Stimulated activated CD8-positive, alpha-beta memory T cell treated with anti-CD3 and anti-CD28 coated beads, Interleukin-4, amount 100 ng/mL, for 24 hours (primary cell): ENCODE data around the gene TEKTIP1.
"Not testable (repeated sequence)": the region's sequence is repeated elsewhere in the genome, so short reads cannot be mapped to it uniquely, and the experiment has no call there.

Experiments
- DNase-seq: peaks from one replicate; pipeline ENCODE4 v3.0.0-alpha.2; 2020; ENCODE audit warnings: low read depth

Gene TEKTIP1

GRCh38 chr19:3508121-3508661 lies 30.8 kb upstream of the TEKTIP1 start:
- DNase-seq: not testable (repeated sequence)

- no peak for DNase-seq
Observed at GRCh38 chr19:3508771-3509535, 30.0 kb upstream of the TEKTIP1 start.

DNA sequence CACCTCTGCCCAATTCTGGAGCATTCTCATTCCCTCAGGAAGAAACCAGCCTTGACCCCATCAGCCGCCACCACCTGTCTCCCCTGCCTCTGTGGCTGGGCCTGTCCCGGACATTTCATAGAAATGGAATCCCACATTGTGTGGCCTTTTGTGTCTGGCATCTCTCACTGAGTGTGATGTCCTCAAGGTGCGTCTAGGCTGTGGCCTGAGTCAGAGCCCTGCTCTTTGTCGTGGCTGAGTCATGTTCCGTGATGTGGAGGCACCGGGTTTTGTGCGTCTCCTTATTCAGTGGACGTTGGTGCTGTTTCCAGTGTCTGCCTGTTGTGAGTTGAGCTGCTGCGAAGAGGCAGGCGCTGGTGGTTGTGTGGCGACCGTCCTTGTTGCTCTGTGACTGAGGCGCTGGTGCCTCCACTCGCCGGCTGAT lies 29.4 kb upstream of the TEKTIP1 start:
- DNase-seq: no peak

- DNase-seq: no peak
Observed at GRCh38 chr19:3510727-3511126, 28.2 kb upstream of the TEKTIP1 start.

DNA sequence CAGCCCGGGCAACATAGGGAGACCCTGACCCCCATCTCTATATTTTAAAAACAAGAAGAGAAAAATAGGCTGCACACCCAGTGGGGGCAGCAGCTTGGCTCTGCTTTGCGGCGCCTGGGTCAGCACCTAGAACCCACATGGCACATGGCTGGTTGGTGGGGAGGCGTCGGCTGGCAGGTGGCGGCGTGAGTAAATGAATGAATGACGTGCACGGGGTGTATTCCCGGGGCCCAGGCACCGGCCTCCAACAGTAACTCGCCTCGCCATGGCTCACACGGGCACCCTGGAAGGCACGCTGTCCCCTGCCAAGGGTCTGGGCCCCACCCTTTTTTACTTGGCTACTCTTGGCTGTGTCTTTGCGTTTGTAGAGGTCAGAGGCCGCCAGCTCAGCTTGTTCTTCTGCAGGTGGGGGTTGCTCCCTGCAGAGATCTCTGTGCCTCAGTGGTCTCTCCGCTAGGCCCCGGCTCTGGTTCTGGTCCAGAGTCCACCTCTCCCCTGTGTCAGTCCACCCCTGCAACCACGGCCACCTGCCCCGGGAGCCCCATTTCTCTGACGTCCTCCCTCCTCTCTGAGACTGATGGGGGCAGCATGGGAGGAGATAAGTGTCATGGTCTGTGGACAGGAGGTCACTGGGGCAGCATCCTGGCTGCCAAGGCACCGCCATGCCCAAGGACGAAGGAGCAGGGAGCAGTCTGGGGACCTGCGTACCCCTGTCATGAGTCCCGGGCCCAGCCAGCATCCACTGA lies 27.3 kb upstream of the TEKTIP1 start:
- DNase-seq: no peak

- DNase-seq: no peak
Observed at GRCh38 chr19:3512562-3513228, 26.3 kb upstream of the TEKTIP1 start.

- DNase-seq: no peak
Observed at GRCh38 chr19:3513229-3514140, 25.5 kb upstream of the TEKTIP1 start.

GRCh38 chr19:3514930-3515329 lies 24.0 kb upstream of the TEKTIP1 start:
- no peak for DNase-seq

DNA sequence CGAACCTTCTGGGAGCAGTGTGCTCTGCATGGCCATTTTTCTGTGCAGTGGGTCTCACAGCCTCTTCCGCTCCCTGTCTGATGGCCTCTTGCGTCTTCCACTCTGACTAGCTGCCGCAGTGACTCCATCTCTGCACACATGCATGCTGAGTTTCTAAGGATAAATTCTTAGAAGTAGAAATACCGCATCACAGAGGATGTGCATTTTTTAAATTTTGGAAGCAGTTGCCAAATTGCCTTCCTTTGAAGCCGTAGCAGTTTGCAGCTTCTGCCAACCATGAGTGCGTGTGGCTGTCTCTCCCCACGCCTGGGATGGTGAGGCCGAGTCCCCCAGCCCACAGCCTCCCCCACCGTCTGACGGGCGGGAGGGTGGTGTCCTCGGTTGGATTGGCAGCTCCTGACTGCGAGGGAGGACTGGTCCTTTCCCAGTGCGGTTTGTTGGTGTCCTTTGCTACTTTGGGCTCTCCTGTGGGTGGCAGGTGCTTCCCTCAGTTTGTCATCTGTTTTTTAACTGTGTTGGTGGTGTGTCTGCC lies 23.0 kb upstream of the TEKTIP1 start:
- DNase-seq: no peak

DNA sequence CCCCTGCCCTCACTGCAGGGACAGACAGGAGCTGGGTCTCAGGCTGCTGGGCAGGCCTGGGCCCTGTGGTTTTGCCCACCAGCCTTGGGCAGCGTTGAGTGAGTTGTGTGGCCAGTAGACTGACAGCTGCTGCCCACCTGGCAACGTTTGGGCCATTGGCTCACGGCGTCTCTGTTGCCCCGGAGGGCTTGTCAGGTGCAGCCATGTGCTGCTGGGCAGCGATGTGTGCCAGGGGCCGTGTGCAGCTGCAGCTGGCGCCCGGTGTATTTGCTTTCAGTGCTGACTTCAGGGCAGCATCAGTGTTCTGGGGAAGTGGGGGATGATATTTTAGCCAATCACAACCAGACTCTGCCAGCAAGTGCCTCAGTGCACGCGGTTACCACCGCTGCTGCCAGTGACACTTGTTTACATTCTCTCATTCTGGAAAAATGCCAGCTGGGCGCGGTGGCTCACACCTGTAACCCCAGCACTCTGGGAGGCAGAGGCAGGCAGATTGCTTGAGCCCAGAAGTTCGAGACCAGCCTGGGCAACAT lies 22.2 kb upstream of the TEKTIP1 start:
- DNase-seq: no peak

GRCh38 chr19:3517638-3518037 lies 21.3 kb upstream of the TEKTIP1 start:
- no peak for DNase-seq

DNA sequence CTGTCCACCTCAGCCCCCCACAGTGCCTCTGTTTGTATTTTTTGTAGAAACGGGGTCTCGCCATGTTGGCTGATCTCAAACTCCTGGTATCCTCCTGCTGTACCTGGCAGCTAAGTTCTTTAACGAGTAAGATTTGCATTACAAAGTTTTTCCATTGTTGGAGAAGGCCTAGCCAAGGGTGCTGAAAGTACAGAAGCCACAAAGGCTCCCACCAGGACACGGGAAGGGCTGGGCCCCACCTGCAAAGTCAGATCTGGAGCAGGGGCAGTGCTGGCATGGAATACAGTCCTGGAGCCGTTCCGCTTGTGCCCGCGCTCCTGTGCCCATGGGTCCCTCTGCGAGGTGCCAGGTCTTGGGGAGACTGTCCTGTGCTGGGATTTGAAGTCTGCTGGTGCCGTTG lies 20.7 kb upstream of the TEKTIP1 start:
- no peak for DNase-seq

- no peak for DNase-seq
Observed at GRCh38 chr19:3518659-3519058, 20.3 kb upstream of the TEKTIP1 start.

- DNase-seq: no peak
Observed at GRCh38 chr19:3519126-3519525, 19.8 kb upstream of the TEKTIP1 start.

DNA sequence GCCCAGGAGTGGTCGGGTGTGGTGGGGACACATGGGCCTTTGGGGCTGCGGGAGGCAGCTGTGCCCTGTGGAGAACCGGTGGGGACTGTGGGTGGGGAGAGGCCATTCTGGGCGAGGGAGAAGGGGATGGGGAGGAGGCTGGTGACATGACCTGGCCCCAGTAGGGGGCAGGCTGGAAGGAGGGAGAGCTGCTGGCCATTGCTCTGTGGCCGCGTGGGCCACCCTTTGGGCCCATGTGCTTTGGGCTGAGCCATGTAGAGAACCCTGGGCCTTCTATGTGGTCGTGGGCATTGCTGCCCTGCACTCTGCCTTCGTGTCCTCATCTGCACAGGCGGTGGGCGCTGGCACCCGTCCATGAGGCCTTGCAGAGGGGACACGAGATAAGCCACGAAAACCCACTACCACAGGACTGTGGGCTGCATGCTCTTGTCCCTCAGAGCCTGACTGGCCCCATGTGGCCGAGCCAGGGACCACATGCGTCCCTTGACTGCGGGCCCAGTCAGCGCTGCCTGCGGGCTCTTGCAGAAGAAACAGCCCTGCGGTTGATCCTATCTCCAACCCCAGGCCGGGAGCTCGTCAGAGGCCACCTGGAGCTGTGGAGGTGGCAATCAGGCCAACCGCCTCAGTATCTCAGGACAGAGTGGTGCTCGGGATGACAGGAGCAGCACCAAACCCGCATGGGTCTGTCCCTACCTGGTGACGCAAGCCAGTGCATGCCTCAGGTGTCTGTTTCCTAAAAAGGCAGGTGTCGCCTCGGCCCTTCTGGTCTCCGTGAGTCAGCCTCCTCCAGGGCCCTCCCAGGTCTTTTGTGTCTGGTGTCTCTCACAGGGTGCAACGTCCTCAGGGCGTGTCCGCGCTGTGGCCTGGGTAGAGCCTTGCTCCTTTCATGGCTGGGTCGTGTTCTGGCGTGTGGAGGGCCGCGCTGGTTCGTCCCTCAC lies 18.5 kb upstream of the TEKTIP1 start:
- no peak for DNase-seq

DNA sequence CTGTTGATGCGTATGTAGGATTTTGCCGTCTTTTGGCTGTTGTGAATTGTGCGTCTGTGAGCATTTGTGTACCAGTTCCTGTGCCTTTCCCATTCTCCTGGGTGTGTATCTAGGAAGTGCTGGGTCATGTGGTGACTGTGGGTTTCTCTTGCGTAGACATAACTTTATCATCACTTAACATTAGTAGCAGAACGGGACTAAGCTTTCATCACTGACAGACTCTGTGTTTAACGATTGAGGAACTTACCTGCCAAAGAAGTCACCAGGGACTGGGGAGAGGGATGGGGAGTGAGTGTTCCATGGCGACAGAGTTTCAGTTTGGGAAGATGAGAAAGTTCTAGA lies 17.9 kb upstream of the TEKTIP1 start:
- no peak for DNase-seq

DNA sequence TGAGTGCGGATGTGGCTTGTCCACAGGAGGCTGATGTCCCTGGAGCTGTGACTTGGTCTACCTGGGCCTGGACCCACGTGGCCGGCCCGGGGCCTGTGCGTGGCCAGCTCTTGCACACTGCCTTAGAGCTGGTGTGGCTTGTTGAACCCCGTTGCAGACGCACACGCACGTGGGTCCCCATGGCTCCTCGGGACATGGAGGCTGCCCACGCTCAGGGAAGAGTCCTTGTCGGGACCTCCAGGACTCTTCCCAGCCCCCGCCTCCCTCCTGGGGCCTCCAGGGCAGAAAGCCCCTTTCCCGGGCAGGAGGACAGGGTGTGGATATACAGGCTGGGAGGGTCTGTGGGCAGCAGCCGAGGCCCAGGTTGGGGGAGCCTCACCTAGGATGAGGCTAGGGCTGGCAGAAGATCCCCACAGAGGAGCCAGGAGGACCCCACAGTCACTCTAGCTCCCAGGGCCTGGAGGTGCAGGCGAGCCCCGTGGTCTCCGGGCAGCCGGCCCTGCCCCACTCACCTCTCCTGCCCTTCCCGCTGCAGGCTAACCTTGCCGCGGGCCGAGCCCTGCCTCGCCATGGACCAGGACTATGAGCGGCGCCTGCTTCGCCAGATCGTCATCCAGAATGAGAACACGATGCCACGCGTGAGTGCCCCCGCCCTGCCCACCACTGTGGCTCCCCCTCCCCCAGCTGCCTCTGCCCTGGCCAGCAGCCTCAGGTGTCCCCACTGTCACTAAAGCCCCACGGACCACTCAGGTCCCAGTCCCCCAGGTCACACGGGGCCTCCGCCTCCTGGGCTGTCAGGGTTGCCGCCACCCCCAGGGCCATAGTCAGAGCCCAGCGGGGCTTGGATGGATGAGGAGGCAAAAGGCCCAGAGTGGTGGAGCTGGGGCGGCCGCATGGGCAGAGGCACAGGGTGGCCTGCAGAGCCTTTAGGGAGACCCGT lies 16.3 kb upstream of the TEKTIP1 start:
- DNase-seq: no peak

DNA sequence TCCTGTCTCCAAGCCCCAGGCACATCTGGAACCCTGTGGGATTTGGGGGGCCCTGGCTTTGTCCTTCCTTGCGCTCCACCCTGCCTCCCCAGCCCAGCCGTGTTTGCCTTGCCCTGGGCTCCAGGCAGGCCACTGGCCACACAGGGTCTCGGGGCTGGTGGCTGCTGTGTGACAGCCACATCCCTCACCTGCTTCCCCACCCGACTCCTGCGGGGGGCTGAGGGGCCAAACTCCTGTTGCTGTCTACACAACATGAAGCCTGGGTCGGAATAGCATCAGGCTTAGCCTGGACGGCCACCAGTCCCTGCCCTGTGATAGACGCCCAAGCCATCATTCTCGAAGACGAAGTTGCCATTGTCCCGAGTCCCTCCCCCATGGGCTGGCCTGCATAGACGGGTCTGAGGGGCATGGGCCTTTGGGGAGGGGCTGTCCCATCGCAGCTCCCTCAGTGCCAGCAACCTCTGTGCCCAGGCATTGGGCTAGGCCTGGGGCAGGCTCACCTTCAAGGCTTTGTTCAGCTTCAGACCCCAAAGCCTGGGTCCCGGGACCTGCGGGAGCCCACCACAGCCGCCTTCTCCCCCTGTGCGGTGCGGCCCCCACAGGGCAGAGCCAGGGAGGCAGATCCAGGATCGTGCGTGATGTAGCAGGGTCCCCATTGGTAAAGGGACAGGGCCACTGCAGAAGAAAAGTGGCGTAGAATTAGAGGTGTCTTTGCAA lies 15.5 kb upstream of the TEKTIP1 start:
- no peak for DNase-seq
